K562 (cell line): ENCODE measurements around the gene TMEM143. TPM values are rescaled to one million over a fixed set of nuclear protein-coding genes. Genes with fewer than 3 reads are reported as not detected.

Experiments
- ARNT ChIP-seq, 2 experiments: fragments of 450-650 bp; IDR thresholded peaks; 2 replicates each; pipeline ENCODE4 v1.6.1; 2016; ENCODE audit warnings: mild to moderate bottlenecking in 1 of 2
- CGGBP1 ChIP-seq: fragments of 250-450 bp; sonication (Bioruptor Pico); IDR thresholded peaks from 2 replicates; pipeline ENCODE4 v1.9.0; 2021; ENCODE audit warnings: mild to moderate bottlenecking
- FOXK2 ChIP-seq, 2 experiments: fragments of 450-650 bp; IDR thresholded peaks in 1 of 2; conservative IDR thresholded peaks in 1 of 2; 2 replicates each; pipeline ENCODE4 v1.6.1; 2016; ENCODE audit warnings: low read depth in 2 of 2, mild to moderate bottlenecking in 1 of 2
- HCFC1 ChIP-seq: IDR thresholded peaks from 2 replicates; pipeline ENCODE4 v1.6.1; 2012; ENCODE audit warnings: low read depth, low read length, improper control_type of control experiment
- HMG20B ChIP-seq: fragments of 250-450 bp; sonication (Bioruptor Pico); IDR thresholded peaks from 2 replicates; pipeline ENCODE4 v1.5.0; 2021; ENCODE audit warnings: mild to moderate bottlenecking
- MBD2 ChIP-seq: sonication (generic); IDR thresholded peaks from 2 replicates; pipeline ENCODE4 v1.6.1; 2016; ENCODE audit warnings: low read depth, borderline replicate concordance
- MYNN ChIP-seq, 2 experiments: sonication (generic); formaldehyde crosslinking in 1 of 2; IDR thresholded peaks; 2 replicates each; pipeline versions ENCODE4 v1.5.0 to v1.6.1; 2016 to 2020; ENCODE audit warnings: antibody characterized with exemption in 1 of 2, missing genetic modification reagents in 1 of 2
- NR2C2 ChIP-seq, 2 experiments: fragments of 200-800 bp in 1 of 2; sonication (Bioruptor generic) in 1 of 2; sonication (generic) in 1 of 2; formaldehyde crosslinking in 1 of 2; IDR thresholded peaks; 2 replicates each; pipeline versions ENCODE4 v1.6.1 to v1.8.0; 2016 to 2022; ENCODE audit warnings: mild to moderate bottlenecking in 1 of 2, missing compliant biosample characterization in 1 of 2, missing genetic modification characterization in 1 of 2, missing genetic modification reagents in 1 of 2
- NRF1 ChIP-seq, 2 experiments: fragments of 450-650 bp; IDR thresholded peaks in 1 of 2; conservative IDR thresholded peaks in 1 of 2; 2 replicates each; pipeline ENCODE4 v1.6.1; 2014; ENCODE audit warnings: mild to moderate bottlenecking in 2 of 2
- RBM34 ChIP-seq: fragments of 200-400 bp; formaldehyde crosslinking; IDR thresholded peaks from 2 replicates; pipeline ENCODE4 v1.6.1; 2018; ENCODE audit warnings: low read length, borderline replicate concordance; ENCODE audit not compliant: insufficient read depth
- RUNX1 ChIP-seq: sonication (generic); IDR thresholded peaks from 2 replicates; pipeline ENCODE4 v1.6.1; 2016; ENCODE audit warnings: antibody characterized with exemption, low read depth
- SMAD3 ChIP-seq: fragments of 450-650 bp; formaldehyde crosslinking; conservative IDR thresholded peaks from 2 replicates; pipeline ENCODE4 v1.4.0; 2020; ENCODE audit warnings: mild to moderate bottlenecking
- TAF1 ChIP-seq: IDR thresholded peaks from 2 replicates; pipeline ENCODE4 v1.6.1; 2011; ENCODE audit warnings: mild to moderate bottlenecking, low read length, moderate library complexity; ENCODE audit not compliant: insufficient read depth, control insufficient read depth, severe bottlenecking; ENCODE audit errors: extremely low read depth
- TAF7 ChIP-seq: fragments of 450-650 bp; IDR thresholded peaks from 2 replicates; pipeline ENCODE4 v1.6.1; 2016; ENCODE audit warnings: missing genetic modification characterization, missing compliant biosample characterization
- ZC3H11A ChIP-seq: IDR thresholded peaks from 2 replicates; pipeline ENCODE4 v1.6.1; 2012; ENCODE audit warnings: low read depth, low read length, improper control_type of control experiment
- ZNF134 ChIP-seq: fragments of 250-450 bp; sonication (Bioruptor Pico); conservative IDR thresholded peaks from 2 replicates; pipeline ENCODE4 v1.4.0; 2020
- ZNF239 ChIP-seq: fragments of 250-450 bp; sonication (Bioruptor Pico); IDR thresholded peaks from 2 replicates; pipeline ENCODE4 v1.4.0; 2020; ENCODE audit warnings: mild to moderate bottlenecking
- ZNF449 ChIP-seq: fragments of 250-450 bp; sonication (Bioruptor Pico); IDR thresholded peaks from 2 replicates; pipeline ENCODE4 v1.8.0; 2022; ENCODE audit warnings: moderate library complexity, mild to moderate bottlenecking, inconsistent platforms
- ZNF778 ChIP-seq: fragments of 450-650 bp; formaldehyde crosslinking; IDR thresholded peaks from 2 replicates; pipeline ENCODE4 v1.4.0; 2020; ENCODE audit warnings: mild to moderate bottlenecking, moderate library complexity
- ZNF780A ChIP-seq: fragments of 250-450 bp; sonication (Bioruptor Pico); IDR thresholded peaks from 2 replicates; pipeline ENCODE4 v1.5.0; 2021; ENCODE audit warnings: mild to moderate bottlenecking
- polyA plus RNA-seq, 8 experiments: library from polyadenylated mRNA; depleted of rRNA in 4 of 8; stranded (reverse) in 5 of 8; unstranded in 3 of 8; fragments of >200 nt; fragmentation: Nextera tagmentation in 2 of 8; fragmentation: Illumina TruSeq in 1 of 8; extraction: Ambion mirVana in 2 of 8; extraction: Trizol in 1 of 8; gene quantifications; 2 replicates each; pipeline versions ENCODE4 v1.2.1 to v1.2.3, GENCODE V29; 2011 to 2014; ENCODE audit warnings: inconsistent platforms in 1 of 8, missing spikeins in 1 of 8
- total RNA-seq, 7 experiments: library from RNA; depleted of rRNA in 6 of 7; stranded (reverse); fragments of >200 nt in 6 of 7; fragmentation: Illumina TruSeq in 2 of 7; extraction: Trizol in 2 of 7; gene quantifications; 2 replicates each; pipeline versions ENCODE4 v1.2.1 to v1.2.3, GENCODE V29; 2011 to 2021; ENCODE audit warnings: low replicate concordance in 1 of 7
- TF ChIP-seq, protein P1 (sequence below): fragments of 450-650 bp; IDR thresholded peaks from 2 replicates; pipeline ENCODE4 v1.6.1; 2018; ENCODE audit not compliant: partially characterized antibody
- TF ChIP-seq, protein P2 (sequence below): fragments of 250-450 bp; sonication (Bioruptor Pico); IDR thresholded peaks from 2 replicates; pipeline ENCODE4 v1.4.0; 2020; ENCODE audit warnings: mild to moderate bottlenecking, moderate library complexity

TMEM143 gene
- total and polyA plus RNA-seq, 9 of the 15 experiments (the other 6 are each of a cell fraction or from before 2014, with no cell fraction given), result 0.66 to 8.8 (median 4.3) TPM

GRCh38 chr19:48403606-48404005, 39.9 kb upstream of the TMEM143 start (continued):
- no peak for TF ChIP-seq NR2C2 (CRISPR knock-in tag; IDR thresholded peaks at IDR 0.05)
- TF ChIP-seq NR2C2 (tag; IDR thresholded peaks at IDR 0.05), result 0 out of 2 replicates have a peak, but pooled peaks have one; percentile 26
- no peak for TF ChIP-seq MYNN (IDR thresholded peaks at IDR 0.05)
- TF ChIP-seq MYNN (CRISPR knock-in tag; IDR thresholded peaks at IDR 0.05), result no peak
- no peak for TF ChIP-seq SMAD3
- no peak for TF ChIP-seq CGGBP1 (CRISPR knock-in tag)
- peak; percentile 60; the same call in 1 of the 2 replicates for TF ChIP-seq MBD2
- TF ChIP-seq FOXK2 (conservative IDR thresholded peaks at IDR 0.05 in 1 of 2, IDR thresholded peaks at IDR 0.05 in 1 of 2; ENCODE audit: low read depth in 2 of 2), result peak in 1 of 2 experiments; percentile 24; a peak in 1 of 4 replicates
- TF ChIP-seq TAF7 (tag), result no peak
- TF ChIP-seq RBM34, result no peak
- TF ChIP-seq ZNF780A, result no peak
- no peak for TF ChIP-seq ZC3H11A
- TF ChIP-seq ZNF778, result no peak
- TF ChIP-seq, protein P1, sequence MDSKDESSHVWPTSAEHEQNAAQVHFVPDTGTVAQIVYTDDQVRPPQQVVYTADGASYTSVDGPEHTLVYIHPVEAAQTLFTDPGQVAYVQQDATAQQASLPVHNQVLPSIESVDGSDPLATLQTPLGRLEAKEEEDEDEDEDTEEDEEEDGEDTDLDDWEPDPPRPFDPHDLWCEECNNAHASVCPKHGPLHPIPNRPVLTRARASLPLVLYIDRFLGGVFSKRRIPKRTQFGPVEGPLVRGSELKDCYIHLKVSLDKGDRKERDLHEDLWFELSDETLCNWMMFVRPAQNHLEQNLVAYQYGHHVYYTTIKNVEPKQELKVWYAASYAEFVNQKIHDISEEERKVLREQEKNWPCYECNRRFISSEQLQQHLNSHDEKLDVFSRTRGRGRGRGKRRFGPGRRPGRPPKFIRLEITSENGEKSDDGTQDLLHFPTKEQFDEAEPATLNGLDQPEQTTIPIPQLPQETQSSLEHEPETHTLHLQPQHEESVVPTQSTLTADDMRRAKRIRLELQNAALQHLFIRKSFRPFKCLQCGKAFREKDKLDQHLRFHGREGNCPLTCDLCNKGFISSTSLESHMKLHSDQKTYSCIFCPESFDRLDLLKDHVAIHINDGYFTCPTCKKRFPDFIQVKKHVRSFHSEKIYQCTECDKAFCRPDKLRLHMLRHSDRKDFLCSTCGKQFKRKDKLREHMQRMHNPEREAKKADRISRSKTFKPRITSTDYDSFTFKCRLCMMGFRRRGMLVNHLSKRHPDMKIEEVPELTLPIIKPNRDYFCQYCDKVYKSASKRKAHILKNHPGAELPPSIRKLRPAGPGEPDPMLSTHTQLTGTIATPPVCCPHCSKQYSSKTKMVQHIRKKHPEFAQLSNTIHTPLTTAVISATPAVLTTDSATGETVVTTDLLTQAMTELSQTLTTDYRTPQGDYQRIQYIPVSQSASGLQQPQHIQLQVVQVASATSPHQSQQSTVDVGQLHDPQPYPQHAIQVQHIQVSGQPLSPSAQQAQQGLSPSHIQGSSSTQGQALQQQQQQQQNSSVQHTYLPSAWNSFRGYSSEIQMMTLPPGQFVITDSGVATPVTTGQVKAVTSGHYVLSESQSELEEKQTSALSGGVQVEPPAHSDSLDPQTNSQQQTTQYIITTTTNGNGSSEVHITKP, result peak; percentile 91
- no peak for TF ChIP-seq ZNF449
- TF ChIP-seq NRF1 (conservative IDR thresholded peaks at IDR 0.05 in 1 of 2, IDR thresholded peaks at IDR 0.05 in 1 of 2), result no peak
- TF ChIP-seq TAF1, result no peak
- TF ChIP-seq, protein P2, sequence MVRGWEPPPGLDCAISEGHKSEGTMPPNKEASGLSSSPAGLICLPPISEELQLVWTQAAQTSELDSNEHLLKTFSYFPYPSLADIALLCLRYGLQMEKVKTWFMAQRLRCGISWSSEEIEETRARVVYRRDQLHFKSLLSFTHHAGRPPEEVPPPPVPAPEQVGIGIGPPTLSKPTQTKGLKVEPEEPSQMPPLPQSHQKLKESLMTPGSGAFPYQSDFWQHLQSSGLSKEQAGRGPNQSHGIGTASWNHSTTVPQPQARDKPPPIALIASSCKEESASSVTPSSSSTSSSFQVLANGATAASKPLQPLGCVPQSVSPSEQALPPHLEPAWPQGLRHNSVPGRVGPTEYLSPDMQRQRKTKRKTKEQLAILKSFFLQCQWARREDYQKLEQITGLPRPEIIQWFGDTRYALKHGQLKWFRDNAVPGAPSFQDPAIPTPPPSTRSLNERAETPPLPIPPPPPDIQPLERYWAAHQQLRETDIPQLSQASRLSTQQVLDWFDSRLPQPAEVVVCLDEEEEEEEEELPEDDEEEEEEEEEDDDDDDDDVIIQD, result no peak
- TF ChIP-seq ARNT (IDR thresholded peaks at IDR 0.05), result 0 out of 4 replicates have a peak, but pooled peaks of 1 of the 2 experiments have one; percentile 54
- TF ChIP-seq ZNF134 (CRISPR knock-in tag), result no peak
- no peak for TF ChIP-seq ZNF239 (CRISPR knock-in tag)
- no peak for TF ChIP-seq HMG20B (CRISPR knock-in tag)
- no peak for TF ChIP-seq RUNX1
- peak; percentile 96 for TF ChIP-seq HCFC1
